ENCODE measurements around the gene SPDYE4.

The SPDYE4 gene

GRCh38 chr17:8792646-8793045, 34.3 kb upstream of the SPDYE4 start:
- Histone ChIP-seq H3K9me2 (replicated peaks; ENCODE audit: control insufficient read depth, low read length) (no peaks in the 10 kb centered on the region), H3K4me2 (ENCODE audit: low read length) (no peak overlapping the region), H3K9me3 (ENCODE audit: control insufficient read depth, insufficient read depth, low read length) (no peaks in the 10 kb centered on the region), H4K20me1 (ENCODE audit: control insufficient read depth, insufficient read depth, low read depth, low read length) (no peaks in the 10 kb centered on the region), H3K36me3 (ENCODE audit: control insufficient read depth, low read length) (no peaks in the 10 kb centered on the region), H3K4me3 (ENCODE audit: low read length) (no peak overlapping the region), H3K4me1 (ENCODE audit: control insufficient read depth, low read length) (no peaks in the 10 kb centered on the region), H3K27ac (ENCODE audit: low read depth, low read length) (no peak overlapping the region), H3K27me3 (ENCODE audit: control insufficient read depth, low read length) (peaks cover 13% of the 10 kb centered on the region), H3F3A (ENCODE audit: control insufficient read depth, insufficient read depth) (no peaks in the 10 kb centered on the region), H3K79me2 (ENCODE audit: control insufficient read depth, low read length) (no peaks in the 10 kb centered on the region)
- no peak for TF ChIP-seq CTCF (IDR thresholded peaks at IDR 0.05; ENCODE audit: low read depth, low read length, poor library complexity, severe bottlenecking)
- TF ChIP-seq EZH2phosphoT487 (IDR thresholded peaks at IDR 0.05; ENCODE audit: borderline replicate concordance, low read length) = no peak

DNA sequence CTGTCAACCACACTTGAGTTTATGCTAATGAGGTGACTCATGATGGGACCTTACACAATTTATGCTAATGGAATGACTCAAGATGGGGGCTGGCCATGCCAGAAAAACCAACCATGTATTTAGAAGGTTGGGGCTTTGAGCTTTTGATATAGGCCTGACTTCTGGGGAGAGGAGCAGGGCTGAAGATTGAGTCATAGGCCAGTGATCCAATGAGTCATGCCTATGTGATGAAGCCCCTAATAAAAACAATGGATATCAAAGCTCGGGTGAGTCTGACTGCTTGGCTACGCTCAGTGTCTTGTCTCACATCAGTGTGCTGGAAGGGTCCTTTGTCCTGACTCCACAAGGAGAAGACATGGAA, 33.5 kb upstream of the SPDYE4 start:
- TF ChIP-seq CTCF (IDR thresholded peaks at IDR 0.05; ENCODE audit: low read depth, low read length, poor library complexity, severe bottlenecking) (no peak), EZH2phosphoT487 (IDR thresholded peaks at IDR 0.05; ENCODE audit: borderline replicate concordance, low read length) (no peak)
- no peak overlapping the region for H3K4me2 ChIP-seq (ENCODE audit: low read length)
- H3K4me3 ChIP-seq (ENCODE audit: low read length) = no peak overlapping the region
- no peaks in the 10 kb centered on the region for H3F3A ChIP-seq (ENCODE audit: control insufficient read depth, insufficient read depth)
- no peaks in the 10 kb centered on the region for H3K79me2 ChIP-seq (ENCODE audit: control insufficient read depth, low read length)
- H3K27me3 ChIP-seq (ENCODE audit: control insufficient read depth, low read length) = peaks cover 13% of the 10 kb centered on the region
- H3K36me3 ChIP-seq (ENCODE audit: control insufficient read depth, low read length) = no peaks in the 10 kb centered on the region
- no peak overlapping the region for H3K27ac ChIP-seq (ENCODE audit: low read depth, low read length)
- H3K4me1 ChIP-seq (ENCODE audit: control insufficient read depth, low read length) = no peaks in the 10 kb centered on the region
- no peaks in the 10 kb centered on the region for H3K9me2 ChIP-seq (replicated peaks; ENCODE audit: control insufficient read depth, low read length)
- H3K9me3 ChIP-seq (ENCODE audit: control insufficient read depth, insufficient read depth, low read length) = no peaks in the 10 kb centered on the region
- no peaks in the 10 kb centered on the region for H4K20me1 ChIP-seq (ENCODE audit: control insufficient read depth, insufficient read depth, low read depth, low read length)

GRCh38 chr17:8791248-8791909, 33.0 kb upstream of the SPDYE4 start:
- H3K4me2 ChIP-seq (ENCODE audit: low read length) = no peak overlapping the region
- H3K9me3 ChIP-seq (ENCODE audit: control insufficient read depth, insufficient read depth, low read length) = no peaks in the 10 kb centered on the region
- no peak for TF ChIP-seq EZH2phosphoT487 (IDR thresholded peaks at IDR 0.05; ENCODE audit: borderline replicate concordance, low read length)
- TF ChIP-seq CTCF (IDR thresholded peaks at IDR 0.05; ENCODE audit: low read depth, low read length, poor library complexity, severe bottlenecking) = no peak
- H4K20me1 ChIP-seq (ENCODE audit: control insufficient read depth, insufficient read depth, low read depth, low read length) = no peaks in the 10 kb centered on the region
- no peak overlapping the region for H3K27ac ChIP-seq (ENCODE audit: low read depth, low read length)
- no peaks in the 10 kb centered on the region for H3K4me1 ChIP-seq (ENCODE audit: control insufficient read depth, low read length)
- peaks cover 13% of the 10 kb centered on the region for H3K27me3 ChIP-seq (ENCODE audit: control insufficient read depth, low read length)
- no peaks in the 10 kb centered on the region for H3F3A ChIP-seq (ENCODE audit: control insufficient read depth, insufficient read depth)
- no peaks in the 10 kb centered on the region for H3K79me2 ChIP-seq (ENCODE audit: control insufficient read depth, low read length)
- H3K36me3 ChIP-seq (ENCODE audit: control insufficient read depth, low read length) = no peaks in the 10 kb centered on the region
- no peaks in the 10 kb centered on the region for H3K9me2 ChIP-seq (replicated peaks; ENCODE audit: control insufficient read depth, low read length)
- H3K4me3 ChIP-seq (ENCODE audit: low read length) = no peak overlapping the region

Measured in DOHH2 (cell line).